HEK293T (cell line): Measurements from ENCODE around the gene CCR1.

ENCODE experiments used
- ARNT ChIP-seq: fragments of 450-650 bp; IDR thresholded peaks from 2 replicates; pipeline ENCODE4 v1.6.1; 2017; ENCODE audit warnings: mild to moderate bottlenecking
- BHLHE40 ChIP-seq: fragments of 450-650 bp; IDR thresholded peaks from 2 replicates; pipeline ENCODE4 v1.6.1; 2016; ENCODE audit warnings: mild to moderate bottlenecking, moderate library complexity, borderline replicate concordance
- CTBP1 ChIP-seq: fragments of 450-650 bp; IDR thresholded peaks from 2 replicates; pipeline ENCODE4 v1.6.1; 2016; ENCODE audit warnings: borderline replicate concordance
- FOXA1 ChIP-seq: fragments of 450-650 bp; IDR thresholded peaks from 2 replicates; pipeline ENCODE4 v1.6.1; 2016; ENCODE audit warnings: mild to moderate bottlenecking
- FOXK2 ChIP-seq: fragments of 450-650 bp; IDR thresholded peaks from 2 replicates; pipeline ENCODE4 v1.6.1; 2016; ENCODE audit warnings: mild to moderate bottlenecking
- FOXM1 ChIP-seq: fragments of 450-650 bp; IDR thresholded peaks from 2 replicates; pipeline ENCODE4 v1.6.1; 2017; ENCODE audit warnings: mild to moderate bottlenecking, borderline replicate concordance
- HDGF ChIP-seq: fragments of 450-650 bp; IDR thresholded peaks from 2 replicates; pipeline ENCODE4 v1.6.1; 2017; ENCODE audit warnings: antibody characterized with exemption, borderline replicate concordance
- LEF1 ChIP-seq: fragments of 450-650 bp; IDR thresholded peaks from 2 replicates; pipeline ENCODE4 v1.6.1; 2017; ENCODE audit warnings: mild to moderate bottlenecking, borderline replicate concordance
- NFRKB ChIP-seq: fragments of 450-650 bp; IDR thresholded peaks from 2 replicates; pipeline ENCODE4 v1.6.1; 2016; ENCODE audit warnings: mild to moderate bottlenecking, moderate library complexity
- SP1 ChIP-seq: fragments of 450-650 bp; IDR thresholded peaks from 2 replicates; pipeline ENCODE4 v1.6.1; 2017
- SUZ12 ChIP-seq: fragments of 450-650 bp; IDR thresholded peaks from 2 replicates; pipeline ENCODE4 v1.6.1; 2016; ENCODE audit warnings: mild to moderate bottlenecking
- ZNF384 ChIP-seq: fragments of 450-650 bp; IDR thresholded peaks from 2 replicates; pipeline ENCODE4 v1.6.1; 2016
- TF ChIP-seq, protein P1 (sequence below): fragments of 450-650 bp; IDR thresholded peaks from 2 replicates; pipeline ENCODE4 v1.6.1; 2016

GRCh38 chr3:46243560-46243959 is 35.4 kb upstream of the CCR1 start:
- TF ChIP-seq LEF1, result no peak
- no peak for TF ChIP-seq SP1
- no peak for TF ChIP-seq ARNT
- TF ChIP-seq NFRKB, result no peak
- no peak for TF ChIP-seq SUZ12
- no peak for TF ChIP-seq HDGF
- TF ChIP-seq ZNF384, result no peak
- TF ChIP-seq FOXM1, result no peak
- TF ChIP-seq FOXA1, result no peak
- no peak for TF ChIP-seq FOXK2
- TF ChIP-seq, protein P1, sequence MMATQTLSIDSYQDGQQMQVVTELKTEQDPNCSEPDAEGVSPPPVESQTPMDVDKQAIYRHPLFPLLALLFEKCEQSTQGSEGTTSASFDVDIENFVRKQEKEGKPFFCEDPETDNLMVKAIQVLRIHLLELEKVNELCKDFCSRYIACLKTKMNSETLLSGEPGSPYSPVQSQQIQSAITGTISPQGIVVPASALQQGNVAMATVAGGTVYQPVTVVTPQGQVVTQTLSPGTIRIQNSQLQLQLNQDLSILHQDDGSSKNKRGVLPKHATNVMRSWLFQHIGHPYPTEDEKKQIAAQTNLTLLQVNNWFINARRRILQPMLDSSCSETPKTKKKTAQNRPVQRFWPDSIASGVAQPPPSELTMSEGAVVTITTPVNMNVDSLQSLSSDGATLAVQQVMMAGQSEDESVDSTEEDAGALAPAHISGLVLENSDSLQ, result no peak
- no peak for TF ChIP-seq BHLHE40
- no peak for TF ChIP-seq CTBP1
